Right atrium auricular region (tissue), 2 donors: ENCODE measurements around the gene ASB4. TPM values are rescaled to one million over a fixed set of nuclear protein-coding genes. Genes with fewer than 3 reads are reported as not detected.
"Not testable (repeated sequence)": the region's sequence is repeated elsewhere in the genome, so short reads cannot be mapped to it uniquely, and the experiment has no call there.

Source experiments
- DNase-seq: peaks from one replicate; pipeline ENCODE4 v3.0.0-alpha.2; 2019; ENCODE audit warnings: low spot score
- H3K27ac ChIP-seq, 2 donors: fragments of 200-600 bp; sonication (generic); 1 replicate in 1 of 2; 2 replicates in 1 of 2; pipeline ENCODE4 v1.5.1; 2016 to 2019
- H3K27me3 ChIP-seq, 2 donors: fragments of 200-600 bp; sonication (generic); one replicate each; pipeline versions ENCODE4 v1.5.1 to v1.6.0; 2017 to 2019
- H3K36me3 ChIP-seq: fragments of 200-600 bp; sonication (generic); one replicate; pipeline ENCODE4 v1.5.1; 2016
- H3K4me1 ChIP-seq, 2 donors: fragments of 200-600 bp; sonication (generic); one replicate each; pipeline versions ENCODE4 v1.5.1 to v1.6.0; 2017 to 2019
- H3K4me3 ChIP-seq, 2 donors: fragments of 200-600 bp; sonication (generic); 1 replicate in 1 of 2; 2 replicates in 1 of 2; pipeline ENCODE4 v1.5.1; 2017 to 2019; ENCODE audit warnings: mild to moderate bottlenecking in 1 of 2, moderate library complexity in 1 of 2
- H3K9me3 ChIP-seq, 2 donors: fragments of 200-600 bp; sonication (generic); one replicate each; pipeline ENCODE4 v1.5.1; 2019
- total RNA-seq, 2 donors: library from RNA; depleted of rRNA; stranded (reverse); fragments of >200 nt; gene quantifications; one replicate each; pipeline ENCODE4 v1.1.0, GENCODE V29; 2016
- TF ChIP-seq, protein P1 (sequence below), 2 donors: fragments of 200-600 bp; sonication (generic); IDR thresholded peaks; one replicate each; pipeline ENCODE4 v1.5.1; 2019; ENCODE audit warnings: antibody characterized with exemption in 2 of 2

ASB4 gene
- total RNA-seq, 2 donors from 2014 or later = 1.5 to 4.6 TPM

DNA sequence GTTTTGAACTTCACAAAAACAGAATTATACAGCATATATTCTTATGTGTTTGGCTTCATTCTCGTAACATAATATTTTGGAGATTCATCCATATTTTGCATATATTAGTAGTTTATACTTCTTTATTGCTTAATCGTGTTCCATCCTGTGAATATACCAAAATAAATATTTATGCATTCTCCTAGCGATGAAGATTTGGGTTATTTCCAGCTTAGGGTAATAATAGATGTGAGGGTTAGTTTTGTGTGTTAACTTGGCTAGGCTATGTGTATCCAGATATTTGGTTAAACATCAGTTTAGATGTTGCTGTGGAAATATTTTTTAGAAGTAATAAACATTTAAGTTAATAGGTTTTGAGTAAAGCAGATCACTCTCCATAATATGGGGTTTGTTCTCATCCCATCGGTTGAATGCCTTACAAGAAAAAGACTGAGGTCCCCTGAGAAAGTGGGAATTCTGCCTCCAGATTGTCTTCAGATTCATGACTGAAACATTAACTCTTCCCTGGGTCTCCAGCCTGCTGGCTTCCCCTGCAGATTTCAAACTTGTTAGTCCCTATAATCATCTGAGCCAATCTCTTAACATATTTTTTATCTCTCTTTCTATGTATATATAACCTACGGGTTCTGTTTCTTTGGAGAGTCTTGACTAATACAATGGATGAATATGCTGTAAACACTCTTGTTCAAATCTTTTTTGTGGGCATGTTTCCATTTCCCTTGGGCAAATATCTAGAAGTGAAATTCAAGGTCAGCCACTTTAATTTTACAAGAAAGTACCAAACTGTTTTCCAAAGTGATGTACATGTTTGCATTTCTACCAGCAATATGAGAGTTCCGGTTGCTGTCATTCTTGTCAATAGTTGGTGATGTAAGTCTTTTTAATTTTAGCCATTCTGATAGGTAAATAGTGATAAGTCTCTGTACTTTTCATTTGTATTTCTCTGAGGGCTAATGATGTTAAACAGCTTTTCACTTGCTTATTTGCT lies 61.9 kb downstream of the ASB4 start:
- no peak overlapping the region for H3K4me3 ChIP-seq
- TF ChIP-seq, protein P1, sequence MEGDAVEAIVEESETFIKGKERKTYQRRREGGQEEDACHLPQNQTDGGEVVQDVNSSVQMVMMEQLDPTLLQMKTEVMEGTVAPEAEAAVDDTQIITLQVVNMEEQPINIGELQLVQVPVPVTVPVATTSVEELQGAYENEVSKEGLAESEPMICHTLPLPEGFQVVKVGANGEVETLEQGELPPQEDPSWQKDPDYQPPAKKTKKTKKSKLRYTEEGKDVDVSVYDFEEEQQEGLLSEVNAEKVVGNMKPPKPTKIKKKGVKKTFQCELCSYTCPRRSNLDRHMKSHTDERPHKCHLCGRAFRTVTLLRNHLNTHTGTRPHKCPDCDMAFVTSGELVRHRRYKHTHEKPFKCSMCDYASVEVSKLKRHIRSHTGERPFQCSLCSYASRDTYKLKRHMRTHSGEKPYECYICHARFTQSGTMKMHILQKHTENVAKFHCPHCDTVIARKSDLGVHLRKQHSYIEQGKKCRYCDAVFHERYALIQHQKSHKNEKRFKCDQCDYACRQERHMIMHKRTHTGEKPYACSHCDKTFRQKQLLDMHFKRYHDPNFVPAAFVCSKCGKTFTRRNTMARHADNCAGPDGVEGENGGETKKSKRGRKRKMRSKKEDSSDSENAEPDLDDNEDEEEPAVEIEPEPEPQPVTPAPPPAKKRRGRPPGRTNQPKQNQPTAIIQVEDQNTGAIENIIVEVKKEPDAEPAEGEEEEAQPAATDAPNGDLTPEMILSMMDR (IDR thresholded peaks at IDR 0.05) = no peak
- no peaks in the 10 kb centered on the region for H3K36me3 ChIP-seq
- no peak for DNase-seq
- no peaks in the 10 kb centered on the region for H3K9me3 ChIP-seq
- no peaks in the 10 kb centered on the region for H3K27me3 ChIP-seq
- peak overlapping the region; percentile 57 to 98 for H3K27ac ChIP-seq
- H3K4me1 ChIP-seq = peaks cover 0 to 60% of the 10 kb centered on the region in 2 donors

- DNase-seq = peak; percentile 98
- no peaks in the 10 kb centered on the region for H3K27me3 ChIP-seq
- no peaks in the 10 kb centered on the region for H3K9me3 ChIP-seq
- H3K36me3 ChIP-seq = no peaks in the 10 kb centered on the region
- peak overlapping the region; percentile 90 to 98 for H3K27ac ChIP-seq
- TF ChIP-seq, protein P1 (IDR thresholded peaks at IDR 0.05) = no peak
- H3K4me1 ChIP-seq = peaks cover 0 to 60% of the 10 kb centered on the region in 2 donors
- H3K4me3 ChIP-seq = peak overlapping the region in 1 of 2 donors; percentile 6
These were observed 64.2 kb downstream of the ASB4 start for GRCh38 chr7:95549818-95550529.

- TF ChIP-seq, protein P1 (IDR thresholded peaks at IDR 0.05) = no peak
- Histone ChIP-seq H3K27ac (peak overlapping the region; percentile 90 to 98), H3K4me3 (no peak overlapping the region), H3K36me3 (no peaks in the 10 kb centered on the region), H3K9me3 (no peaks in the 10 kb centered on the region), H3K4me1 (peaks cover 0 to 58% of the 10 kb centered on the region in 2 donors), H3K27me3 (no peaks in the 10 kb centered on the region)
- DNase-seq = no peak
These were observed 64.8 kb downstream of the ASB4 start for GRCh38 chr7:95550546-95550945.

DNA sequence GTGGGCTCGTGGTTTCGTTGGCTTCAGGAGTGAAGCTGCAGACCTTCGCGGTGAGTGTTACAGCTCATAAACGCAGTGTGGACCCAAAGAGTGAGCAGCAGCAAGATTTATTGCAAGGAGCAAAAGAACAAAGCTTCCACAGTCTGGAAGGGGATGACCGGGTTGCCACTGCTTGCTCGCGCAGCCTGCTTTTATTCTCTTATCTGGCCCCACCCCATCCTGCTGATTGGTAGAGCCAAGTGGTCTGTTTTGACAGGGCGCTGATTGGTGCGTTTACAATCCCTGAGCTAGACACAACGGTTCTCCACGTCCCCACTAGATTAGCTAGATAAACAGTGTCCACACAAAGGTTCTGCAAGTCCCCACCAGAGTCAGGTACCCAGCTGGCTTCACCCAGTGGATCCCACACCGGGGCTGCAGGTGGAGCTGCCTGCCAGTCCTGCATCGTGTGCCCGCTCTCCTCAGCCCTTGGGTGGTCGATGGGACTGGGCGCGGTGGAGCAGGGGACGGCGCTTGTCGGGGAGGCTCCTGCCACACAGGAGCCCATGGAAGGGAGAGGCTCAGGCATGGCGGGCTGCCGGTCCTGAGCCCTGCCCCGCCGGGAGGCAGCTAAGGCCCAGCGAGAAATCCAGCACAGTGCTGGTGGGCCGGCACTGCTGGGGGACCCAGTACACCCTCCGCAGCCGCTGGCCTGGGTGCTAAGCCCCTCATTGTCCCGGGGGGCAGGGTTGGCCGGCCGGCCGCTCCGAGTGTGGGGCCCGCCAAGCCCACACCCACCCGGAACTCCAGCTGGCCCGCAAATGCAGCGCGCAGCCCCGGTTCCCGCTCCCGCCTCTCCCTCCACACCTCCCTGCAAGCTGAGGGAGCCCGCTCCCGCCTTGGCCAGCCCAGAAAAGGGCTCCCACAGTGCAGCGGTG lies 66.5 kb downstream of the ASB4 start:
- DNase-seq = not testable (repeated sequence)
- H3K27ac ChIP-seq = peak overlapping the region in 1 of 2 donors; percentile 98

DNA sequence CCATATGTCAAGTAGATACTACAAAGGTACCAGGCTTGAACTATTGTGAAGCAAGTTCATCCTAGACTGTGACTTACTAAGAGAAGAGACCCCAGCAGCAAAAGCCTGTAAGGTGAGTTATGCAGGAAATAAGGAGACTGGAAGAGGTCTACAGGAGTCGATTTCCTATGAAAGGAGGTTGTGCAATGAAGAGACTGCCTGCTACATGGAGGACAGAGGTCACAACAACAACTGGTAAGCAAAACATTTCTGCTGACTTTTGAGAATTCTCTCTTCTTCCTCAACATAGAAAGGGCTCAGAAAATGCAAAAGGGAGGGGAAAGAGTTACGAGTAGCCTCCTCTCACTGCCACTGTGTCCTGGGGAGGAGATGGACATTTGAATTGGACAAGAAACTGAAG lies 68.2 kb downstream of the ASB4 start:
- TF ChIP-seq, protein P1 (IDR thresholded peaks at IDR 0.05) = no peak
- Histone ChIP-seq H3K4me3 (no peak overlapping the region), H3K36me3 (no peaks in the 10 kb centered on the region), H3K27ac (no peak overlapping the region), H3K9me3 (no peaks in the 10 kb centered on the region), H3K4me1 (peaks cover 0 to 24% of the 10 kb centered on the region in 2 donors), H3K27me3 (no peaks in the 10 kb centered on the region)
- no peak for DNase-seq

More for the DNA sequence above, 66.5 kb downstream of the ASB4 start:
- H3K36me3 ChIP-seq, H3K9me3 ChIP-seq, H3K27me3 ChIP-seq, H3K4me3 ChIP-seq: not testable (repeated sequence)
- peaks cover 0 to 40% of the 10 kb centered on the region in 2 donors for H3K4me1 ChIP-seq
